ENCODE results near the gene CLSTN2. TPM values are rescaled to one million over a fixed set of nuclear protein-coding genes. Genes with fewer than 3 reads are reported as not detected.

The CLSTN2 gene
- 63.7 to 92.7 TPM (median 65.0 TPM) in 3 replicates for total RNA-seq
- long read RNA-seq, partial matches to known transcripts, result 25 of 48 reads
- long read RNA-seq, other reads (novel, unspliced or antisense), result 23 of 48 reads

DNA sequence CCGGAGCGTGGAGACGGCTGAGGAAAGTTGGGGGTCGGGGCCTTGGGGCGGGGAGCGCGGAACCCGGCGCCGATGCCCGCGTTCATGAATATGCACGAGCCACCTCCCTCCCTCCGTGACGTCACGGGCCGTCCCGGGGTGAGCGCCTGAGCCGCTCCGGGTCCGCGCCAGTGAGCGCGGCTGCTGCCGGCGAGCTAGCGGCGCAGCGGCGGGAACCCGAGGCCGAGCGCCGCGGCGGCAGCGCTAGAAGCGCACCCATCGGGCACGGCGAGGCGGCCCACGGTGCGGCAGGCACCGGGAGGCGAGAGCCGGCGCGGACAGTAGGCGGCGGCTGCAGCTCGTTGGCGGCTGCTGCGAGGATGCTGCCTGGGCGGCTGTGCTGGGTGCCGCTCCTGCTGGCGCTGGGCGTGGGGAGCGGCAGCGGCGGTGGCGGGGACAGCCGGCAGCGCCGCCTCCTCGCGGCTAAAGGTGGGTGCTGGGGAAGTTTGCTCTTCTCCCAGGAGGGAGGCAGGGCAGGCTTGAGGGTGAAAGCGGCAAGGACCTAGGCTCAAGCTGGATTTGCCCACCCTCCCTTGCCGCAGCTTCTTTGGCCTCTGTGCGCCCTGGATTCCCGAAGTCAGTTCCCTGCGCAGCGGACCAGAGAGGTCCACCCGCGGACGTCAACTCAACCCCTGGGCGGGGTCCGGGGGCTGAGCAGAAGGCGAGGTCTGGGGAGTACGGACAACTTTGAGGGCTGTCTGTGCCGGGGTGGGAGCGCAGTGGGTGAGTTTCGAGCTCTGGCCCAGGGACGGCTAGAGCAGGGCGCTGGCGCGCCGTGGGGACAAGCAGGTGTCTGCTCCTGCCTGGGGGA, at the start of gene CLSTN2:
Gene CLSTN2 (plus strand): TSS at position 170 of the 850 bp plus-strand sequence.
- DNase-seq (ENCODE audit: low spot score), result no peak
- H3K9me3 Mint-ChIP-seq (ENCODE audit: low read depth), result no peaks in the 10 kb centered on the region
- peak within 1 kb of the TSS; percentile 89 for H3K4me3 Mint-ChIP-seq (ENCODE audit: unreplicated experiment)
- peaks cover 35% of the 10 kb centered on the region for H3K4me1 Mint-ChIP-seq (ENCODE audit: low read depth)
- no peaks in the 10 kb centered on the region for H3K36me3 Mint-ChIP-seq (ENCODE audit: low read depth)
- peak within 1 kb of the TSS; percentile 66 for H3K27ac Mint-ChIP-seq (ENCODE audit: unreplicated experiment)
- TF ChIP-seq, protein P1, sequence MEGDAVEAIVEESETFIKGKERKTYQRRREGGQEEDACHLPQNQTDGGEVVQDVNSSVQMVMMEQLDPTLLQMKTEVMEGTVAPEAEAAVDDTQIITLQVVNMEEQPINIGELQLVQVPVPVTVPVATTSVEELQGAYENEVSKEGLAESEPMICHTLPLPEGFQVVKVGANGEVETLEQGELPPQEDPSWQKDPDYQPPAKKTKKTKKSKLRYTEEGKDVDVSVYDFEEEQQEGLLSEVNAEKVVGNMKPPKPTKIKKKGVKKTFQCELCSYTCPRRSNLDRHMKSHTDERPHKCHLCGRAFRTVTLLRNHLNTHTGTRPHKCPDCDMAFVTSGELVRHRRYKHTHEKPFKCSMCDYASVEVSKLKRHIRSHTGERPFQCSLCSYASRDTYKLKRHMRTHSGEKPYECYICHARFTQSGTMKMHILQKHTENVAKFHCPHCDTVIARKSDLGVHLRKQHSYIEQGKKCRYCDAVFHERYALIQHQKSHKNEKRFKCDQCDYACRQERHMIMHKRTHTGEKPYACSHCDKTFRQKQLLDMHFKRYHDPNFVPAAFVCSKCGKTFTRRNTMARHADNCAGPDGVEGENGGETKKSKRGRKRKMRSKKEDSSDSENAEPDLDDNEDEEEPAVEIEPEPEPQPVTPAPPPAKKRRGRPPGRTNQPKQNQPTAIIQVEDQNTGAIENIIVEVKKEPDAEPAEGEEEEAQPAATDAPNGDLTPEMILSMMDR (IDR thresholded peaks at IDR 0.05), result no peak
- no peaks in the 10 kb centered on the region for H3K27me3 Mint-ChIP-seq (ENCODE audit: low read depth)

DNA sequence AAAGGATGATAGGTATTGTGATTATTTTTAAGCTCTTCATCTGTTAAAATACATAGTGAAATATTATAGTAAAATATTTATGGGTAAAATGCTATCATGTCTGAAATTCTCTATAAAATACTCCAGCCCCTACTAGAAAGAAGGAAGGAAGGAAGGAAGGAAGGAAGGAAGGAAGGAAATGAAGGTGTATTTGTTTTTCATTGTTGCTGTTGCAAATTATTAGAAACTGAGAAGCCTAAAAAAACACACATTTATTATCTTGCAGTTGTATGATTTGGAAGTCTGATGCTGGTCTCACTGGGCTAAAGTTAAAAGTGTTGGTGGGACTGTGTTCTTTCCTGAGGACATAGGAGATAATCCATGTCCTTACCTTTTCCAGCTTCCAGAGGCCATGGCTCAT, 47.6 kb upstream of the CLSTN2 start:
- Mint-ChIP-seq H3K27me3 (ENCODE audit: low read depth) (peaks cover 13% of the 10 kb centered on the region), H3K9me3 (ENCODE audit: low read depth) (peaks cover 9% of the 10 kb centered on the region), H3K4me3 (ENCODE audit: unreplicated experiment) (no peak overlapping the region), H3K4me1 (ENCODE audit: low read depth) (no peaks in the 10 kb centered on the region), H3K27ac (ENCODE audit: unreplicated experiment) (no peak overlapping the region), H3K36me3 (ENCODE audit: low read depth) (no peaks in the 10 kb centered on the region)
- TF ChIP-seq, protein P1 (IDR thresholded peaks at IDR 0.05), result no peak
- DNase-seq (ENCODE audit: low spot score), result no peak

DNA sequence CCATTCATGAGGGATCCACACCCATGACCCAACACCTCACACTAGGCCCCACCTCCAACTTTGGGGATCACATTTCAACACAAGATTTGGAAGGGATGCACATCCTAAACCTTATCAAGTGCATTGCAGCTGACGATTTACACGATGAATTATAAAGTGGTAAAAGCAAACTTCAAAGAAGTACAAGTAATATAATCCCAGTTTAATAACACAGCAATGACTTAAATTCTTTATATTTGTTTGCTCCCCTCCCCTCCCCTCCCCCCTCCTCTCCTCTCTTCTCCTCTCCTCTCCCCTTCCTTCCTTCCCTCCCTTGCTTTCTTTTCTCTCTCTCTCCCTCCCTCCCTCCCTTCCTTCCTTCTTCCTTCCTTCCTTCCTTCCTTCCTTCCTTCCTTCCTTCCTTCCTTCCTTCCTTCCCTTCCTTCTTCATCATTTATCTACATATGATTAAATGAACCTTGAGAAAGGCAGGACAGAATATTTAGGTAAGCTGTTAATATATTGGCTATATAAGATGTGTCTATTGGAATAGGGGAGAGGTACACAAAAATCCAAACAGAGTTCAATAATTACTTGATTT, 46.3 kb upstream of the CLSTN2 start:
- TF ChIP-seq, protein P1 (IDR thresholded peaks at IDR 0.05), result no peak
- no peak for DNase-seq (ENCODE audit: low spot score)
- no peaks in the 10 kb centered on the region for H3K4me1 Mint-ChIP-seq (ENCODE audit: low read depth)
- no peak overlapping the region for H3K27ac Mint-ChIP-seq (ENCODE audit: unreplicated experiment)
- H3K9me3 Mint-ChIP-seq (ENCODE audit: low read depth), result peaks cover 5% of the 10 kb centered on the region
- H3K4me3 Mint-ChIP-seq (ENCODE audit: unreplicated experiment), result no peak overlapping the region
- H3K36me3 Mint-ChIP-seq (ENCODE audit: low read depth), result no peaks in the 10 kb centered on the region
- H3K27me3 Mint-ChIP-seq (ENCODE audit: low read depth), result peaks cover 12% of the 10 kb centered on the region

DNA sequence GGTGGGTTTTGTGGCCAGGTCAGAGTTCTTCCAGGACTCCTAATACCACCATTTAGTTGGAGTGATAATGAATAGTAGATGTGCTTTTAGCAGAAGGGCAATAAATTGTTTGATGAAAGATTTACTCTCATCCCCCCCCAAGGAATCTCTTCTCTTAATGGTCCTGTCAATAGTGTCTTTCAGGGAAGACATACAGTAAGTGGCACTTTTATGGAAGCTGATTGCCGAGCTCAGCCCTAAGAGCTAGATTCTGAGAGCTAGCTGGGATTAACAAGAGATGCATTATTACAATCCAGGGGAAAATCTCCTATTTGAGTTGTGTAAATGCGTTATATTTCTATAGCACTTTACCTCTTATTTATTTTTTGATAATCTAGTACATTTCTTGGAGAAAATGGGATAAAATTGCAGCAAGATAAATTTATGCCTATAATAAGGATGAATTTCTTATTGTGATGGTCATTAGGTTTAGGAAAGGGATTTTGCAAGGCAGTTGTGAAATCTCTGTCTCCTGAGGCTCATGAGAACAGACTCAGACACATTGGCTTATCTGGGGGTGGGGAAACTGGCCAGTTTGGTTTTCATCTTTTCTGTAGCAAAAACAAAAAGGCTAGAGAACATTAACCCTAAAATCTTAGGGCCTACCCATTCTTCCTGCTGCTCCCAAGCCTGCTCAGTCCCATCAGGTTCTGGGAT, 41.6 kb upstream of the CLSTN2 start:
- Mint-ChIP-seq H3K27ac (ENCODE audit: unreplicated experiment) (no peak overlapping the region), H3K4me1 (ENCODE audit: low read depth) (no peaks in the 10 kb centered on the region), H3K4me3 (ENCODE audit: unreplicated experiment) (no peak overlapping the region), H3K36me3 (ENCODE audit: low read depth) (no peaks in the 10 kb centered on the region), H3K27me3 (ENCODE audit: low read depth) (peaks cover 2% of the 10 kb centered on the region), H3K9me3 (ENCODE audit: low read depth) (no peaks in the 10 kb centered on the region)
- no peak for DNase-seq (ENCODE audit: low spot score)
- TF ChIP-seq, protein P1 (IDR thresholded peaks at IDR 0.05), result no peak
